ENCODE data around the gene RERG.

Gene RERG

GRCh38 chr12:15220451-15220850, 766 bp downstream of the RERG start:
- FAIRE-seq: no peak
- DNase-seq (ENCODE audit: low spot score): no peak

GRCh38 chr12:15218794-15219193, 2.4 kb downstream of the RERG start:
- FAIRE-seq (no peak), DNase-seq (ENCODE audit: low spot score) (no peak)

GRCh38 chr12:15216036-15216889, 5.0 kb downstream of the RERG start:
- FAIRE-seq (no peak), DNase-seq (ENCODE audit: low spot score) (no peak)

GRCh38 chr12:15214851-15215601, 6.2 kb downstream of the RERG start:
- no peak for FAIRE-seq
- DNase-seq (ENCODE audit: low spot score): no peak

- no peak for DNase-seq (ENCODE audit: low spot score)
- no peak for FAIRE-seq
These were observed 8.3 kb downstream of the RERG start for GRCh38 chr12:15212930-15213329.

GRCh38 chr12:15209782-15210181, 11.4 kb downstream of the RERG start:
- FAIRE-seq (no peak), DNase-seq (ENCODE audit: low spot score) (no peak)

GRCh38 chr12:15208871-15209656, 12.2 kb downstream of the RERG start:
- FAIRE-seq (no peak), DNase-seq (ENCODE audit: low spot score) (no peak)

- no peak for DNase-seq (ENCODE audit: low spot score)
- FAIRE-seq: no peak
These were observed 13.1 kb downstream of the RERG start for GRCh38 chr12:15208140-15208539.

GRCh38 chr12:15206831-15207389, 14.3 kb downstream of the RERG start:
- no peak for FAIRE-seq
- DNase-seq (ENCODE audit: low spot score): no peak

- FAIRE-seq (no peak), DNase-seq (ENCODE audit: low spot score) (no peak)
These were observed 14.9 kb downstream of the RERG start for GRCh38 chr12:15206338-15206737.

GRCh38 chr12:15205341-15206010, 15.7 kb downstream of the RERG start:
- DNase-seq (ENCODE audit: low spot score) (no peak), FAIRE-seq (no peak)

- DNase-seq (ENCODE audit: low spot score): no peak
- peak; percentile 75 for FAIRE-seq
These were observed 19.8 kb downstream of the RERG start for GRCh38 chr12:15201456-15201855.

GRCh38 chr12:15201056-15201455, 20.2 kb downstream of the RERG start:
- FAIRE-seq (no peak), DNase-seq (ENCODE audit: low spot score) (no peak)

GRCh38 chr12:15200641-15201040, 20.6 kb downstream of the RERG start:
- DNase-seq (ENCODE audit: low spot score): no peak
- FAIRE-seq: no peak

GRCh38 chr12:15199930-15200329, 21.3 kb downstream of the RERG start:
- FAIRE-seq: no peak
- no peak for DNase-seq (ENCODE audit: low spot score)

GRCh38 chr12:15196678-15197505, 24.3 kb downstream of the RERG start:
- FAIRE-seq (no peak), DNase-seq (ENCODE audit: low spot score) (no peak)

GRCh38 chr12:15196221-15196620, 25.0 kb downstream of the RERG start:
- no peak for FAIRE-seq

GRCh38 chr12:15194456-15195368, 26.5 kb downstream of the RERG start:
- DNase-seq (ENCODE audit: low spot score) (no peak), FAIRE-seq (no peak)

More at GRCh38 chr12:15196221-15196620, 25.0 kb downstream of the RERG start:
- no peak for DNase-seq (ENCODE audit: low spot score)

- FAIRE-seq (no peak), DNase-seq (ENCODE audit: low spot score) (no peak)
These were observed 27.3 kb downstream of the RERG start for GRCh38 chr12:15193946-15194345.
